ENCODE measurements around the gene FNDC11. TPM values are rescaled to one million over a fixed set of nuclear protein-coding genes. Genes with fewer than 3 reads are reported as not detected.
"Not testable (repeated sequence)": the region's sequence is repeated elsewhere in the genome, so short reads cannot be mapped to it uniquely, and the experiment has no call there.

The FNDC11 gene
- total RNA-seq = under 1 TPM; 0.48 to 0.55 TPM

- no peaks in the 10 kb centered on the region for H3K9me3 Mint-ChIP-seq
Measured at GRCh38 chr20:63553933-63554290, at the start of gene FNDC11. Gene FNDC11 (plus strand): TSS chr20:63554159. CDS start chr20:63555664, 1,505 bp downstream.

GRCh38 chr20:63504642-63505041 lies 49.3 kb upstream of the FNDC11 start:
- POLR2A ChIA-PET = no interaction called here
- peaks cover 6% of the 10 kb centered on the region for H3K4me1 Mint-ChIP-seq
- peaks cover 23% of the 10 kb centered on the region for H3K27me3 Mint-ChIP-seq
- H3K4me3 Mint-ChIP-seq = no peak overlapping the region
- peaks cover 3% of the 10 kb centered on the region for H3K9me3 Mint-ChIP-seq
- no peak overlapping the region for H3K27ac Mint-ChIP-seq
- DNase-seq (no peak), ATAC-seq (ENCODE audit: low read depth) (no peak)
- no peaks in the 10 kb centered on the region for H3K36me3 Mint-ChIP-seq

More at GRCh38 chr20:63553933-63554290, at the start of gene FNDC11:
- Mint-ChIP-seq H3K27me3 (peaks cover 21% of the 10 kb centered on the region), H3K36me3 (peaks cover 1% of the 10 kb centered on the region), H3K27ac (peak within 1 kb of the TSS; percentile 91), H3K4me1 (peaks cover 7% of the 10 kb centered on the region), H3K4me3 (peak within 1 kb of the TSS; percentile 78)
- no peak for DNase-seq
- POLR2A ChIA-PET = interaction anchor here (4.3 kb wide), 1 partner anchor 13 kb away, joined by 31 read pairs; no protein-coding TSS in a partner anchor
- ATAC-seq (ENCODE audit: low read depth) = peak; percentile 9

GRCh38 chr20:63505281-63505680 lies 48.7 kb upstream of the FNDC11 start:
- POLR2A ChIA-PET = no interaction called here
- no peak for DNase-seq
- no peak overlapping the region for H3K27ac Mint-ChIP-seq

GRCh38 chr20:63505723-63506122 lies 48.2 kb upstream of the FNDC11 start:
- peaks cover 32% of the 10 kb centered on the region for H3K27me3 Mint-ChIP-seq
- ATAC-seq (ENCODE audit: low read depth) (no peak), DNase-seq (no peak)
- H3K9me3 Mint-ChIP-seq = peaks cover 3% of the 10 kb centered on the region
- H3K27ac Mint-ChIP-seq = no peak overlapping the region
- no peak overlapping the region for H3K4me3 Mint-ChIP-seq
- POLR2A ChIA-PET = no interaction called here
- H3K4me1 Mint-ChIP-seq = peaks cover 6% of the 10 kb centered on the region
- no peaks in the 10 kb centered on the region for H3K36me3 Mint-ChIP-seq

More at GRCh38 chr20:63505281-63505680, 48.7 kb upstream of the FNDC11 start:
- no peak overlapping the region for H3K4me3 Mint-ChIP-seq
- peaks cover 29% of the 10 kb centered on the region for H3K27me3 Mint-ChIP-seq
- peaks cover 6% of the 10 kb centered on the region for H3K4me1 Mint-ChIP-seq
- no peak for ATAC-seq (ENCODE audit: low read depth)
- peaks cover 3% of the 10 kb centered on the region for H3K9me3 Mint-ChIP-seq
- H3K36me3 Mint-ChIP-seq = no peaks in the 10 kb centered on the region

GRCh38 chr20:63507083-63507743 lies 46.7 kb upstream of the FNDC11 start:
- DNase-seq = no peak
- peaks cover 37% of the 10 kb centered on the region for H3K27me3 Mint-ChIP-seq
- POLR2A ChIA-PET = no interaction called here
- ATAC-seq (ENCODE audit: low read depth) = no peak
- peaks cover 5% of the 10 kb centered on the region for H3K9me3 Mint-ChIP-seq
- H3K4me3 Mint-ChIP-seq = no peak overlapping the region
- H3K27ac Mint-ChIP-seq = no peak overlapping the region
- H3K36me3 Mint-ChIP-seq = no peaks in the 10 kb centered on the region
- H3K4me1 Mint-ChIP-seq = peaks cover 6% of the 10 kb centered on the region

GRCh38 chr20:63508072-63508768 lies 45.7 kb upstream of the FNDC11 start:
- DNase-seq (no peak), ATAC-seq (ENCODE audit: low read depth) (no peak)
- Mint-ChIP-seq H3K4me1 (peaks cover 6% of the 10 kb centered on the region), H3K27ac (no peak overlapping the region), H3K36me3 (no peaks in the 10 kb centered on the region), H3K4me3 (no peak overlapping the region), H3K9me3 (peaks cover 5% of the 10 kb centered on the region), H3K27me3 (peaks cover 45% of the 10 kb centered on the region)
- POLR2A ChIA-PET = no interaction called here

- Mint-ChIP-seq H3K4me3 (no peak overlapping the region), H3K36me3 (no peaks in the 10 kb centered on the region), H3K4me1 (peaks cover 6% of the 10 kb centered on the region), H3K9me3 (peaks cover 5% of the 10 kb centered on the region), H3K27me3 (peaks cover 49% of the 10 kb centered on the region), H3K27ac (no peak overlapping the region)
- POLR2A ChIA-PET = no interaction called here
- no peak for ATAC-seq (ENCODE audit: low read depth)
- DNase-seq = no peak
Measured at GRCh38 chr20:63509088-63509564, 44.8 kb upstream of the FNDC11 start.

GRCh38 chr20:63513207-63513606 lies 40.8 kb upstream of the FNDC11 start:
- Mint-ChIP-seq H3K4me1 (peaks cover 3% of the 10 kb centered on the region), H3K27me3 (peaks cover 55% of the 10 kb centered on the region), H3K9me3 (peaks cover 7% of the 10 kb centered on the region), H3K4me3 (no peak overlapping the region), H3K27ac (no peak overlapping the region), H3K36me3 (peaks cover 2% of the 10 kb centered on the region)
- DNase-seq (no peak), ATAC-seq (ENCODE audit: low read depth) (no peak)
- POLR2A ChIA-PET = no interaction called here

- H3K4me3 Mint-ChIP-seq; H3K27ac Mint-ChIP-seq; H3K9me3 Mint-ChIP-seq; ATAC-seq (ENCODE audit: low read depth); H3K36me3 Mint-ChIP-seq; DNase-seq; H3K4me1 Mint-ChIP-seq; POLR2A ChIA-PET: not testable (repeated sequence)
- peaks cover 46% of the 10 kb centered on the region for H3K27me3 Mint-ChIP-seq
Measured at GRCh38 chr20:63514520-63514919, 39.4 kb upstream of the FNDC11 start.

GRCh38 chr20:63517376-63518309 lies 36.3 kb upstream of the FNDC11 start:
- no peak for ATAC-seq (ENCODE audit: low read depth)
- POLR2A ChIA-PET = no interaction called here
- peaks cover 6% of the 10 kb centered on the region for H3K9me3 Mint-ChIP-seq
- H3K4me3 Mint-ChIP-seq = no peak overlapping the region
- peaks cover 9% of the 10 kb centered on the region for H3K36me3 Mint-ChIP-seq
- no peak overlapping the region for H3K27ac Mint-ChIP-seq
- DNase-seq = no peak
- peaks cover 5% of the 10 kb centered on the region for H3K4me1 Mint-ChIP-seq
- peaks cover 22% of the 10 kb centered on the region for H3K27me3 Mint-ChIP-seq

- no peak for DNase-seq
- Mint-ChIP-seq H3K36me3 (peaks cover 16% of the 10 kb centered on the region), H3K27me3 (peaks cover 15% of the 10 kb centered on the region), H3K27ac (no peak overlapping the region), H3K4me1 (peaks cover 6% of the 10 kb centered on the region), H3K9me3 (peaks cover 7% of the 10 kb centered on the region), H3K4me3 (no peak overlapping the region)
- POLR2A ChIA-PET = no interaction called here
- no peak for ATAC-seq (ENCODE audit: low read depth)
Measured at GRCh38 chr20:63518351-63518861, 35.6 kb upstream of the FNDC11 start.

- POLR2A ChIA-PET = interaction anchor here (2.5 to 7.3 kb wide), 2 partner anchors 17 to 122 kb away, joined by 20 to 88 read pairs; partner anchors contain the start of gene PTK6
- peaks cover 22% of the 10 kb centered on the region for H3K36me3 Mint-ChIP-seq
- H3K4me1 Mint-ChIP-seq = peaks cover 9% of the 10 kb centered on the region
- ATAC-seq (ENCODE audit: low read depth) (no peak), DNase-seq (peak; percentile 34)
- peaks cover 13% of the 10 kb centered on the region for H3K27me3 Mint-ChIP-seq
- peak overlapping the region; percentile 75 for H3K27ac Mint-ChIP-seq
- H3K9me3 Mint-ChIP-seq = peaks cover 11% of the 10 kb centered on the region
- H3K4me3 Mint-ChIP-seq = peak overlapping the region; percentile 74
Measured at GRCh38 chr20:63518946-63519667, 34.9 kb upstream of the FNDC11 start.

All from activated naive CD8-positive, alpha-beta T cell treated with anti-CD3 and anti-CD28 coated beads, Interleukin-2, amount 10 ng/mL, durations not matched to agents 7 days and 5 days (primary cell).